Glutamatergic neuron (in vitro differentiated cells): ENCODE data around the gene PPP1R10. TPM values are rescaled to one million over a fixed set of nuclear protein-coding genes. Genes with fewer than 3 reads are reported as not detected.
A peak's percentile ranks its signal among the peaks of the same experiment; 100 is the strongest.

Source experiments
- DNase-seq: peaks from one replicate; pipeline ENCODE4 v3.0.0; 2022
- H3K27ac Mint-ChIP-seq: one replicate; pipeline ENCODE4 v1.8.0; 2020; ENCODE audit warnings: mild to moderate bottlenecking, mixed read lengths, inconsistent platforms; ENCODE audit not compliant: unreplicated experiment
- H3K27me3 Mint-ChIP-seq: one replicate; pipeline ENCODE4 v1.8.0; 2020; ENCODE audit warnings: mild to moderate bottlenecking, moderate library complexity, mixed read lengths, inconsistent platforms; ENCODE audit not compliant: unreplicated experiment
- H3K36me3 Mint-ChIP-seq: one replicate; pipeline ENCODE4 v1.8.0; 2020; ENCODE audit warnings: mild to moderate bottlenecking, mixed read lengths, inconsistent platforms; ENCODE audit not compliant: unreplicated experiment
- H3K4me1 Mint-ChIP-seq: one replicate; pipeline ENCODE4 v1.8.0; 2020; ENCODE audit warnings: mild to moderate bottlenecking, low read depth, mixed read lengths, inconsistent platforms; ENCODE audit not compliant: unreplicated experiment
- H3K4me3 Mint-ChIP-seq: one replicate; pipeline ENCODE4 v1.8.0; 2020; ENCODE audit warnings: mild to moderate bottlenecking, mixed read lengths, inconsistent platforms; ENCODE audit not compliant: unreplicated experiment
- H3K9me3 Mint-ChIP-seq: one replicate; pipeline ENCODE4 v1.8.0; 2020; ENCODE audit warnings: mild to moderate bottlenecking, moderate library complexity, mixed read lengths, inconsistent platforms; ENCODE audit not compliant: unreplicated experiment
- total RNA-seq: library from RNA; stranded (reverse); fragmentation: NEBNext Ultra II Directional; extraction: Animal tissue kit (Norgen Biotek cat#: 25700); gene quantifications from one replicate; pipeline ENCODE4 v1.2.1, GENCODE V29; 2021; ENCODE audit not compliant: unreplicated experiment
- TF ChIP-seq, protein P1 (sequence below): fragments of 200-600 bp; sonication (generic); IDR thresholded peaks from one replicate; pipeline ENCODE4 v1.5.0; 2021; ENCODE audit not compliant: partially characterized antibody, unreplicated experiment

PPP1R10 gene
- total RNA-seq, 1 donor from 2014 or later: 99.7 TPM

DNA sequence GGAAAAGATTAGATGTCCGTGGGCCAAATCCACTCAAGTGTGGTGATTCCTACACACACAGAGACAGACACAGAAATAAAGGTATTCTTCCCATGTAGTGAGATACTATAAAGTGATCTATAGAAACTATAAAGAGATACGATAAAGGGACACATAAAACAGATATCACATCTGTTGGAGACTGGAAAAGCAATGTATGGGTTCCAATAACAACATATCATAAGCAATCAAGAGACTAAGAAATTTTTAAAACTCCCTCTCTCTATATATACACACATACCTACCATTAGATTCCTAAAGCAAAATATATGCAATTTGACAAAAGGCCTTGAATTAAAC is 5.2 kb downstream of the PPP1R10 start:
- DNase-seq: no peak
- Mint-ChIP-seq H3K36me3 (peaks cover 6% of the 10 kb centered on the region), H3K4me3 (peak overlapping the region; percentile 64), H3K4me1 (peaks cover 28% of the 10 kb centered on the region), H3K27me3 (peaks cover 16% of the 10 kb centered on the region), H3K9me3 (peaks cover 23% of the 10 kb centered on the region), H3K27ac (peak overlapping the region; percentile 41)
- TF ChIP-seq, protein P1, sequence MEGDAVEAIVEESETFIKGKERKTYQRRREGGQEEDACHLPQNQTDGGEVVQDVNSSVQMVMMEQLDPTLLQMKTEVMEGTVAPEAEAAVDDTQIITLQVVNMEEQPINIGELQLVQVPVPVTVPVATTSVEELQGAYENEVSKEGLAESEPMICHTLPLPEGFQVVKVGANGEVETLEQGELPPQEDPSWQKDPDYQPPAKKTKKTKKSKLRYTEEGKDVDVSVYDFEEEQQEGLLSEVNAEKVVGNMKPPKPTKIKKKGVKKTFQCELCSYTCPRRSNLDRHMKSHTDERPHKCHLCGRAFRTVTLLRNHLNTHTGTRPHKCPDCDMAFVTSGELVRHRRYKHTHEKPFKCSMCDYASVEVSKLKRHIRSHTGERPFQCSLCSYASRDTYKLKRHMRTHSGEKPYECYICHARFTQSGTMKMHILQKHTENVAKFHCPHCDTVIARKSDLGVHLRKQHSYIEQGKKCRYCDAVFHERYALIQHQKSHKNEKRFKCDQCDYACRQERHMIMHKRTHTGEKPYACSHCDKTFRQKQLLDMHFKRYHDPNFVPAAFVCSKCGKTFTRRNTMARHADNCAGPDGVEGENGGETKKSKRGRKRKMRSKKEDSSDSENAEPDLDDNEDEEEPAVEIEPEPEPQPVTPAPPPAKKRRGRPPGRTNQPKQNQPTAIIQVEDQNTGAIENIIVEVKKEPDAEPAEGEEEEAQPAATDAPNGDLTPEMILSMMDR: no peak

DNA sequence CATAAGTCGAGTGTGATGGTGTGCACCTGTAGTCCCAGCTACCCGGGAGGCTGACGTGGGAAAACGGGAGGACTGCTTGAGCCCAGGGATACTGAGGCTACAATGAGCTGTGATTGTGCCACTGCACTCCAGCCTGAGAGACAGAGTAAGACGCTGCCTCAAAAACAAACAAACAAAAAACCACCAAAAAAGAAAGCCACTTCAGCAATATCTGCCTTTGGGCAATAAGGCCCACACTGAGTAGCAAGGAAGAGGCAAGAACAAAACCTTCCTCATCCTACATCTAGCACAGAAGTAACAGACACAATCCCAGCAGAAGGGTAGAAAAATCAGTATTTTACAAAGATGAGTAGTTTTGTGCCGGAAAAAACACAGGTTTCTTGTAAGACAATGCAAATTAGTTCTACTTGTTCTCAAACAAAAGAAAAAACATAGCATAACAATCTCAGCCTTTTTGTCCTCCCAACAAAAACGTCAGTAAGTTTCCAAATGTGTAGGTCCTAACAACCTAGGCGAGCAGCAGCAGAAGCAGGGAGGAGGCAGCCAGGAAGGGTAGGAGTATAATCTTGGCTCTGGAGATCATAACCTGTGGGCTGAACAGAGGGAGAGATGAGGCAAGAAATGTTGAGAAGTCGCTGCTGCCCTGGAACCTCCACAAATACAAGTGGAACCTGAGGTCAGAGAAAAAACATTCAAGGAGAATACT is 5.7 kb downstream of the PPP1R10 start:
- Mint-ChIP-seq H3K27me3 (peaks cover 11% of the 10 kb centered on the region), H3K36me3 (peaks cover 3% of the 10 kb centered on the region), H3K4me3 (peak overlapping the region; percentile 64), H3K4me1 (peaks cover 28% of the 10 kb centered on the region), H3K9me3 (peaks cover 18% of the 10 kb centered on the region), H3K27ac (peak overlapping the region; percentile 41)
- no peak for DNase-seq
- TF ChIP-seq, protein P1: no peak

DNA sequence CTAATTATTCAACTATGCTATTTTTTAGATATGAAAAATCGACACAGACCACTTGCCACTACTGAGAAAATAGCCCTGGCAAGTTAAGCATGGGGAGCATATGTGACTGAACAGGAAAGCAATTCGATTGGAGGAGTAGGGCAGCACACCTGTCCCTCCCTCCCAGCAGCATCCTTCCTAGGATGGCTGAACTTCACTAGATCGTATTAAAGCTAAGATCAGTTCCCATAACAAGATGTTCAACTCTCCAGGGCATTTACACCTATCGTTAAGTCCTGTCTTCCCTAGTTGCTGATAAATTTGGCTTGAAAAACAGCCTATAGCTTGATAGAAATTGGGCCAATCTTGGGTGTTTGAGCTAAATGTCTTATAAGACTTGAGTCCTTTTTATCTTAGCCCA is 7.0 kb downstream of the PPP1R10 start:
- Mint-ChIP-seq H3K27me3 (peaks cover 2% of the 10 kb centered on the region), H3K9me3 (peaks cover 5% of the 10 kb centered on the region), H3K36me3 (no peaks in the 10 kb centered on the region), H3K4me3 (no peak overlapping the region), H3K27ac (peak overlapping the region; percentile 24), H3K4me1 (peaks cover 28% of the 10 kb centered on the region)
- TF ChIP-seq, protein P1: no peak
- no peak for DNase-seq

DNA sequence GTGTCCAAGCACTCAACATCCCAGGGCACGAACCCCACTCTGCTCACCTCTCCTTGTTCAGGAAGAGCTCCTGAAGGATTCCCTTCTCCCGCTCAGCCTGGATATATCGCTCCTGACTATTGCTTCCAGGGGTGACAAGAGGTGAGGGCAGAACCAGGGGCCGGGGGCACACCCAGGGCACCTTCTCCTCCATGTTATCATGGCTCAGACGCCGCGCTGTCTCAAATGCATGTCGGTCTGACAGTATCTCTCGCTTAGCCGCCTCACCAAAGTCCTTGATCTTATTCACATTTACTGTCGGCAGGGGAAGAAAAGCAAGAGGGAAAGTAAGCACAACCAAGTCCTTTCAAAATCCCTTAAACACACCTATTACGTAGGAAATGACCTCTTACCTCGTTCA is 13.1 kb downstream of the PPP1R10 start:
- H3K27ac Mint-ChIP-seq: peak overlapping the region; percentile 49
- peaks cover 10% of the 10 kb centered on the region for H3K9me3 Mint-ChIP-seq
- TF ChIP-seq, protein P1: no peak
- H3K4me3 Mint-ChIP-seq: no peak overlapping the region
- H3K27me3 Mint-ChIP-seq: peaks cover 5% of the 10 kb centered on the region
- peaks cover 8% of the 10 kb centered on the region for H3K36me3 Mint-ChIP-seq
- peaks cover 4% of the 10 kb centered on the region for H3K4me1 Mint-ChIP-seq
- DNase-seq: no peak

DNA sequence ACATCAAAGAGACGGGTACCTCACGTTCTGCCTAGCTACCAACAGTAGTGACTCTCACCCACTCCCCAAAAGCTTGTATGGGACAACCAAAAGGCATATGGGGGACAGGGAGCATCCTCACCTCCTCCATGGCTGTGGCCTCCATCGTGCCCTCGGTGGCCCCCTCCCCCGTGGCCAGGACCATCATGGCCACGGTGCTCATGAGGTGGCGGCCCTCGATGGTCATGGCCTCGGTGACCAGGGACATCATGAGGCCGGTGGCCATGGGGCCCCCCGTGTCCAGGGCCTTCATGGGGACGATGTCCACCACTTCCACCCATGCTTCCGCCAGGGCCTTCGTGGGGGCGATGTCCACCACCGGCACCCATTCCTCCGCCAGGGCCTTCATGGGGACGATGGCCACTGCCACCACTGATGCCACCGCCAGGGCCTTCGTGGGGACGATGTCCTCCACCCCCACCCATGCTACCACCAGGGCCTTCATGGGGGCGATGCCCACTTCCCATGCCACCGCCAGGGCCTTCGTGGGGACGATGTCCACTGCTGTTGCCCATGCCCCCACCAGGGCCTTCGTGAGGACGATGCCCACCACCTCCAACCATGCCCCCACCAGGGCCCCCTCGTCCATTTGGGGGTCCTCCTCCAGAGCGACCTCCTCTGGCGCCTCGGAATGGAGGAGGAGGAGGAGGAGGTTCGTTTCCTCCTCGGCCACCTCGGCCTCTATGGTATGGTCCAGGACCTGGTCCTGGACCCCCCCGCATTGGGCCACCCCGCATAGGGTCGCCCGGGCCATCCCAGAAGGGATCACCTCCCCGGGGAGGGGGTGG is 15.0 kb downstream of the PPP1R10 start:
- TF ChIP-seq, protein P1: no peak
- H3K9me3 Mint-ChIP-seq: peaks cover 10% of the 10 kb centered on the region
- H3K36me3 Mint-ChIP-seq: peaks cover 8% of the 10 kb centered on the region
- no peak overlapping the region for H3K27ac Mint-ChIP-seq
- no peak overlapping the region for H3K4me3 Mint-ChIP-seq
- H3K27me3 Mint-ChIP-seq: peaks cover 9% of the 10 kb centered on the region
- H3K4me1 Mint-ChIP-seq: peaks cover 4% of the 10 kb centered on the region
- DNase-seq: no peak
